Inflammatory macrophage (primary cell): ENCODE results near the gene ALDH1L2.
"Not testable (repeated sequence)": the region's sequence is repeated elsewhere in the genome, so short reads cannot be mapped to it uniquely, and the experiment has no call there.

Experiments used
- DNase-seq, 2 donors: peaks; one replicate each; pipeline ENCODE4 v3.0.0-alpha.2; 2020 to 2022

The ALDH1L2 gene

DNA sequence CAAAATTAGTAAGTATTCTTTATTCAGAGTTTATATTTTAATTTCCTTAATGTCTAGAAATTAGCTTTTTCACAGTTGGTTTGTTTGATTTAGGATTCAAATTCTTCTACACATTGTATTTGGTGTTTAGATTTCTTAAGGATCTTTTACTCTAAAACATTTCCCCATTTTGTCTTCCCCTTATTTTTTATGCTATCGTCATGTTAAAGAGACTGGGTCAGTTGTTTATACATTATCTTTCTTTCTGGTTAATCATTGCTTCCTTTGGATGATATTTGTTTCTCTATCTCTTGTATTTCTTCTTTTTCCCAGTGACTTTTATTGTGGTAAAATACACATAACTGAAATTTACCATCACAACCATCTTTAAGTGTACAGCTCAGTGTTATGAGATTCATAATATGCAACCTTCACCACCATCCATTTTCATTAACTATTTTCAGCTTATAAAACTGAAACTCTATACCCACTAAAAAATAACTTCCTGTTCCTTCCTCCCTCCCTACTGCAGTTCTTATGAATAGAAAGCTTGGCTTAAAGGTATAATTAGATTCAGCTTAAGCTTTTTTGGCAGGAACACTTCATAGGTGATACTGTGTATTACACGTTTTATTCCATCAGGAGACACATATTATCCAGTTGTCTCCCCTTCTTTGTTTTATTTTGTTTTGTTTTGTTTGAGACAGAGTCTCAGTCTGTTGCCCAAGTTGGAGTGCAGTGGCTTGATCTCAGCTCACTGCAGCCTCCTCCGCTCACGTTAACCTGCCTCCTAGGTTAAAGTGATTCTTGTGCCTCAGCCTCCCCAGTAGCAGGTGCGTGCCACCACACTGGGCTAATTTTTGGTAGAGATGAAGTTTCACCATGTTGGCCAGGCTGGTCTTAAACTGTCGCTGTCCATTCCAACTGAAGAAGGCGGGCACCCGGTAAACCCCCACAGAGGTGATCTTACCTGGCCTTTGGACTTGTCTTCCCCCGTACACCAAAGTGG is 53.1 kb downstream of the ALDH1L2 start:
- peak in 1 of 2 donors; percentile 50 for DNase-seq

GRCh38 chr12:105026411-105026810 is 57.8 kb downstream of the ALDH1L2 start:
- no peak for DNase-seq

- DNase-seq, result no peak
These were observed 58.4 kb downstream of the ALDH1L2 start for GRCh38 chr12:105025890-105026289.

DNA sequence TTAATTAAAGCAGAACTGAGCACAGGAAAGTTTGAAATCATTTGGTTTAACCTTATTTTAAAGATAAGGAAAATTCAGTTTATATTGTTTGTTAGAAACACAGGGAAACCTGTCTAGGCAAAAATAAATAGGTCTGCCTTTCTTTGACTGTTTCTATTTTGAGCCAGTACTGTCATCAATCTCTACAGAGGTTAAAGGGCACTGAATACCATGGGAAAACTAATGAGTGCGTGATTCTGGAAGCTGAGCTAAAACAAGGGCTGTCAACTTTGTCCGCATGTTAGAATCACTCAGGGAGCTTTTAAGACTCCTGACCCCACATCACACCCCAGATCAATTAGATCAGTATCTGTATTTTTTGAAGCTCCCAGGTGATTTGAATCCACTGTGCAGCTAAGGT is 59.3 kb downstream of the ALDH1L2 start:
- no peak for DNase-seq

DNA sequence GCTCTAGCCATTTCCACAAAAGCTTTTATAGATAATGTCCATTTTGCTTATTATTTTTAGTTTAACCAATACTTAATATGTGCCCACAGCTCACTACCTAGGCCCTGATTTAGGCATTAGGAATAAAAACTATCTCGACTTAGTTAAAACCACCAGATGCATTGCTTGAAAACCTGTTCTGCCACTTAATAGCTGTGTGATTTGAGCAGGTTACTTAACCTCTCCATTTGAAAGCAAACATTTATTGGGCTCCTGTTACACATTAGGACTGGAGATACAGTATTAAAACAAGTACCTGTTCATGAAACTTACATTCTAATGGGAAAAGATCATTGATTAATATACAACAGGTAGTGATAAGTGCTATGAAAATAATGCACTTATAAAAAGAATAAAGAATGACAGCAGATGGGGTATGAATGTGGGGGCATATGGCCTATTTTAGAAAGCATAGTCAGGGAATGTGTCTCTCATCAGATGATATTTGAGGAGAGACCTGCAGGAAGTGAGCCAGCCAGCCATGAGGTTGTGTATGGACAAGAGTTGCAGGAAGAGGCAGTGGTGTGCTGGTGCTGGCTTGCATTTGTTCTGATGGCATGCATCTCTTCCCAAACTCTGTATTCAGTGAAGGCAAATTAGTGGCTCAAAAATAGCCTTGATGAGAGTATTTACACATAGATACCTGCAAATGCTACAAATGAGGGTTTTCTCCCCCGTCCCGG is 63.9 kb downstream of the ALDH1L2 start:
- no peak for DNase-seq

DNA sequence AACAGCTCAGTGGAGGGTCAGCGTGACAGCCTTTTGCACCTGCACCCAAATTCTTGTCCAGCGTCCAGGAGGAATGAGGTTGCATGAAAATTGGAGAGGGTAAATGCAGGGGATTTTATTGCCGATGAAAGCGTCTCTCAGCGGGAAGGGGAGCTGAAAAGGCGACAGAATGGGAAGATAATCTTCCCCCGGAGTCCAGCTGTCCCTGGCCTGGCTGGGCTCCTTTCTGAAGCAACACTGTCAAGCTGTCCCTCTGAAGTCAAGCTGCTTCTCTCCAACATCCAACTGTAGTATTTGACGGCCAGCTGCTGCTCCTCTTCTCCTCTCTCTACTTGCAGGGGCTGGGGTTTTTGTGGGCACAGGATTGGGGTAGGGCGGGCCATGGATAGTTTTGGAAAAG is 65.5 kb downstream of the ALDH1L2 start:
- DNase-seq, result no peak

- DNase-seq, result peak; percentile 3 to 36
These were observed 66.2 kb downstream of the ALDH1L2 start for GRCh38 chr12:105018012-105018411.

- no peak for DNase-seq
These were observed 68.7 kb downstream of the ALDH1L2 start for GRCh38 chr12:105015543-105015942.

DNA sequence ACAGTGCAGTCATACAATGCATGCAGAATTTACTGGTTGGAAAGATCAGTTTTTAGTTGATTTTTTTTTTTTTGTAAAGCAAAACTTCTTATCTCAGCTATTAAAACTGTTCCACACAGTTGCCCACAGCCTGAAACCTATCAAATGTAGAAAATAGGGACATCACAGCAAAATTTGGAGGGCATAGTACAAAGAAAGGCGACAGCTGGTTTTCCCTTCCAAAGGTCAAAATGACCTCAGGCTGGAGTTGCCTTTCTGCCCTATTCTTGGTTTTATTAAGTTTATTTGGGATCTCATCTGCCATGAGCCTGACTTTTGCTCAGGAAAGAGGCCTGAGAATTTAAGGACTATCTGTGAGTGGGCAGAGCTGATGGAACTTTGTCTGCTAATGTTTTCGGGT is 69.7 kb downstream of the ALDH1L2 start:
- DNase-seq, result no peak

- peak; percentile 52 to 53 for DNase-seq
These were observed 70.4 kb downstream of the ALDH1L2 start for GRCh38 chr12:105013892-105014291.

- no peak for DNase-seq
These were observed 82.8 kb downstream of the ALDH1L2 start for GRCh38 chr12:105001476-105001875.

- DNase-seq, result no peak
These were observed 84.9 kb downstream of the ALDH1L2 start for GRCh38 chr12:104999347-104999685.

- no peak for DNase-seq
These were observed 85.6 kb downstream of the ALDH1L2 start for GRCh38 chr12:104998423-104999346.

- peak; percentile 55 to 64 for DNase-seq
These were observed 86.7 kb downstream of the ALDH1L2 start for GRCh38 chr12:104997541-104997940.

GRCh38 chr12:104994336-104994735 is 89.9 kb downstream of the ALDH1L2 start:
- DNase-seq, result peak; percentile 55 to 60

GRCh38 chr12:104991565-104992128 is 92.6 kb downstream of the ALDH1L2 start:
- no peak for DNase-seq

DNA sequence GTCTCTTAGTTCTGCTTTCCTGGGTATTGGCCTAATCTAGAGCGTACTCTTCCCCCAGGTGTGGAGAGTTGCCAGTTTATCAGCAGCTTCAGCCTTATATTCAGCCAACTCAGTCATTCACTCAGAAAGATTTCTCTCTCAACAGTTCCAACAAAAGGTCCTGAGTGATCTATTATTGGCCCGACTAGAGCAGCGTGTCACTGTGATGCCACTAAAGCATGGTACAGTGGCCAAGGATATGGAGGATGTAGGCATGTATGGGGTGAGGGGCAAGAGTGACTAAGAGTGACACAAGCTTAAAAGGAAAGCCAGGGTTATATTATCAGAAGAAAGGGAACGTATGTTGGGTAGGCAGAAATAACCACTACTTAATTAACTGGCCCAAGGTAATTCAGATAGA is 93.3 kb downstream of the ALDH1L2 start:
- no peak for DNase-seq

DNA sequence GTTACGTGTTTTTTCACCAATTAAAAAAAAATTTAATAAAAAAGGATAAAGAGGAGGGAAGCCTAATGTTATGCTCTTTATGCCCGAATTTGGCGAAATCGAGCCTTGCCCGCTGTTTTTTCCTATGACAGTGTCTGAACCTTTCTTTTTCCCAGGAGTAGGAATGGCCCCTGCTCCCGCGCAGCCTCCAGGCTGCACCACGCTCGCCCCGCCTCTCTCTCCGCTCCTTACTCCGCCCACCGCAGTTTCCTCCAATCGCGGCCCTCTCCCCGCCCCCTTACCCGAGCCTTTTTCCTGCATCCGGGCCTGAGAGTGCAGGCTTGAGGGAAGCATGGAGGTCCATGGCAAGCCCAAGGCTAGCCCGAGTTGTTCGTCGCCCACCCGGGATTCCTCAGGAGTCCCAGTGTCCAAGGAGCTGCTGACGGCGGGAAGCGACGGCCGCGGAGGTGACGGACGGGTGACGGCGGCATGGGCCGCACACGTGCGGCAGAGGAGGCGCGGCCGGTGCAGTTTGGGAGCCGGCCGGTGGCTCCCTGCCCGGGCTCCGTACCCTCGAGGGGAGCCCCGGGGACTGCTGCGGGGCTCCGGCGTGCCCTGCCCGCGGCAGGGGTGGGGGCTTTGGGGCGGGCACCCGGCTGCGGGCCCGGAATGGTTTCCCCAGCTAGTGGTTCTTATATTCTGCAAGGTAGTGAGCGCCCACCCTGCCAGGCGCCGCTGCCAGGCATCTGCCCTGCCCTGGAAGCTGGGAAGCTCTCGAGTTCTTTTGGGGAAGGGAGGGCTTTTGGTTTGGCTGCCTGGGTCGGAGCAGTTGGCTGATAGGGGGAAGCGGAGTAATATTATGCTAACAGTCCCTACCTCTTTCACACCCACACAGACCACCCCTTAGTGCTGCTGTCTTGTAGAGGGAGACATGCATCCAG is 98.0 kb downstream of the ALDH1L2 start, which contains the start of gene NOPCHAP1:
NOPCHAP1 (plus strand) TSS at position 295 of the 920 bp plus-strand sequence; CDS start at position 332, 37 bp downstream.
- peak; percentile 87 to 89 for DNase-seq

DNA sequence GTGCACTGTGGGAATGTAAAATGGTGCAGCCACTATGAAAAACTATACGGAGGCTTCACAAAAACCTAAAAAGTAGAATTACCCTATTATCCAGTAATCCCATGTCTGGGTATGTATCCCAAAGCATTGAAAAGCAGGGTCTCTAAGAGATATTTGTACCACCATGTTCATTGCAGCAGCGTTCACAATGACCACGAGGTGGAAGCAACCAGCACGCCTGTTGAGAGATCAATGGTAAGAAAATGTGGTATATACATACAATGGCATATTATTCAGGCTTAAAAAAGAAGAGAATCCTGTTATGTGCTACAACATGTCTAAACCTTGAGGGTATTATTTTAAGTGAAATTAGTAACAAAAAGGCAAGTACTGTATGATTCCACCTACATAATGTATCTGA is 99.1 kb downstream of the ALDH1L2 start:
- no peak for DNase-seq

GRCh38 chr12:104977688-104978087 is 106.6 kb downstream of the ALDH1L2 start:
- not testable (repeated sequence) for DNase-seq

- no peak for DNase-seq
These were observed 107.6 kb downstream of the ALDH1L2 start for GRCh38 chr12:104976703-104977102.
